Trophoblast cell (in vitro differentiated cells and primary cell): ENCODE data around the gene ZNF84. TPM values are rescaled to one million over a fixed set of nuclear protein-coding genes. Genes with fewer than 3 reads are reported as not detected.
A peak's percentile ranks its signal among the peaks of the same experiment; 100 is the strongest.

Source experiments
- DNase-seq, 2 donors: peaks; one replicate each; pipeline ENCODE4 v3.0.0-alpha.2; 2016
- H2AFZ ChIP-seq: 2 replicates; pipeline ENCODE4 v1.6.1; 2013; ENCODE audit warnings: low read length, moderate library complexity, mild to moderate bottlenecking; ENCODE audit not compliant: insufficient read depth, poor library complexity
- H2AK5ac ChIP-seq: 2 replicates; pipeline ENCODE4 v1.6.1; 2013; ENCODE audit warnings: mild to moderate bottlenecking, low read length
- H2BK120ac ChIP-seq: 2 replicates; pipeline ENCODE4 v1.6.1; 2013; ENCODE audit warnings: low read length, mild to moderate bottlenecking, moderate library complexity; ENCODE audit not compliant: insufficient read depth, poor library complexity
- H2BK12ac ChIP-seq: 2 replicates; pipeline ENCODE4 v1.6.1; 2013; ENCODE audit warnings: mild to moderate bottlenecking, low read length, moderate library complexity
- H2BK5ac ChIP-seq: 2 replicates; pipeline ENCODE4 v1.6.1; 2013; ENCODE audit warnings: low read length, low read depth, moderate library complexity, mild to moderate bottlenecking; ENCODE audit not compliant: poor library complexity
- H3K14ac ChIP-seq: 2 replicates; pipeline ENCODE4 v1.6.1; 2013; ENCODE audit warnings: mild to moderate bottlenecking, low read length
- H3K18ac ChIP-seq: 2 replicates; pipeline ENCODE4 v1.6.1; 2013; ENCODE audit warnings: mild to moderate bottlenecking, low read length
- H3K23ac ChIP-seq: 2 replicates; pipeline ENCODE4 v1.6.1; 2013; ENCODE audit warnings: low read length
- H3K27ac ChIP-seq: 2 replicates; pipeline ENCODE4 v1.5.1; 2013; ENCODE audit warnings: low read depth, mild to moderate bottlenecking, inconsistent platforms, low read length, moderate library complexity
- H3K27me3 ChIP-seq: 2 replicates; pipeline ENCODE4 v1.6.1; 2013; ENCODE audit warnings: inconsistent platforms, mild to moderate bottlenecking, low read length, moderate library complexity; ENCODE audit not compliant: insufficient read depth
- H3K36me3 ChIP-seq, 2 experiments: 1 replicate in 1 of 2; 2 replicates in 1 of 2; pipeline ENCODE4 v1.6.1; 2013; ENCODE audit warnings: low read length in 2 of 2, mild to moderate bottlenecking in 2 of 2, moderate library complexity in 1 of 2; ENCODE audit not compliant: insufficient read depth in 2 of 2, control insufficient read depth in 1 of 2
- H3K4ac ChIP-seq: 2 replicates; pipeline ENCODE4 v1.6.1; 2013; ENCODE audit warnings: low read depth, mild to moderate bottlenecking, low read length, moderate library complexity
- H3K4me1 ChIP-seq, 2 experiments: 1 replicate in 1 of 2; 2 replicates in 1 of 2; pipeline ENCODE4 v1.6.1; 2013; ENCODE audit warnings: low read length in 2 of 2, mild to moderate bottlenecking in 2 of 2, moderate library complexity in 1 of 2; ENCODE audit not compliant: insufficient read depth in 2 of 2, control insufficient read depth in 1 of 2
- H3K4me2 ChIP-seq: 2 replicates; pipeline ENCODE4 v1.6.1; 2013; ENCODE audit warnings: inconsistent platforms, mild to moderate bottlenecking, low read length, moderate library complexity
- H3K4me3 ChIP-seq: 2 replicates; pipeline ENCODE4 v1.5.1; 2013; ENCODE audit warnings: mild to moderate bottlenecking, low read depth, low read length, inconsistent platforms
- H3K79me1 ChIP-seq: one replicate; pipeline ENCODE4 v1.6.1; 2013; ENCODE audit warnings: low read length
- H3K79me2 ChIP-seq: 2 replicates; pipeline ENCODE4 v1.6.1; 2013; ENCODE audit warnings: low read length, mild to moderate bottlenecking; ENCODE audit not compliant: control insufficient read depth, insufficient read depth, poor library complexity
- H3K9ac ChIP-seq: 2 replicates; pipeline ENCODE4 v1.6.1; 2013; ENCODE audit warnings: mild to moderate bottlenecking, low read length
- H3K9me3 ChIP-seq: 2 replicates; pipeline ENCODE4 v1.6.1; 2013; ENCODE audit warnings: low read depth, mild to moderate bottlenecking, control low read depth, inconsistent platforms, low read length; ENCODE audit not compliant: insufficient read depth
- H4K12ac ChIP-seq: 2 replicates; pipeline ENCODE4 v1.6.1; 2013; ENCODE audit warnings: low read depth, mild to moderate bottlenecking, low read length, moderate library complexity
- H4K8ac ChIP-seq: 2 replicates; pipeline ENCODE4 v1.6.1; 2013; ENCODE audit warnings: low read depth, mild to moderate bottlenecking, low read length, moderate library complexity
- H4K91ac ChIP-seq: one replicate; pipeline ENCODE4 v1.6.1; 2013; ENCODE audit warnings: low read depth, mild to moderate bottlenecking, low read length, moderate library complexity
- WGBS: extraction: QIAGEN DNeasy Blood & Tissue Kit; methylation state at CpG from one replicate; pipeline ENCODE4 v1.1.7; 2013; ENCODE audit warnings: missing lambda C conversion rate; ENCODE audit not compliant: insufficient read length, insufficient coverage; ENCODE audit errors: extremely low coverage; 5-methylcytosine and 5-hydroxymethylcytosine counted together
- polyA plus RNA-seq: library from polyadenylated mRNA; stranded (reverse); fragments of 200-250 nt; gene quantifications from 2 replicates; pipeline ENCODE4 v1.2.3, GENCODE V29; 2013

Gene ZNF84
- polyA plus RNA-seq = 15.5 and 16.0 TPM in 2 replicates

DNA sequence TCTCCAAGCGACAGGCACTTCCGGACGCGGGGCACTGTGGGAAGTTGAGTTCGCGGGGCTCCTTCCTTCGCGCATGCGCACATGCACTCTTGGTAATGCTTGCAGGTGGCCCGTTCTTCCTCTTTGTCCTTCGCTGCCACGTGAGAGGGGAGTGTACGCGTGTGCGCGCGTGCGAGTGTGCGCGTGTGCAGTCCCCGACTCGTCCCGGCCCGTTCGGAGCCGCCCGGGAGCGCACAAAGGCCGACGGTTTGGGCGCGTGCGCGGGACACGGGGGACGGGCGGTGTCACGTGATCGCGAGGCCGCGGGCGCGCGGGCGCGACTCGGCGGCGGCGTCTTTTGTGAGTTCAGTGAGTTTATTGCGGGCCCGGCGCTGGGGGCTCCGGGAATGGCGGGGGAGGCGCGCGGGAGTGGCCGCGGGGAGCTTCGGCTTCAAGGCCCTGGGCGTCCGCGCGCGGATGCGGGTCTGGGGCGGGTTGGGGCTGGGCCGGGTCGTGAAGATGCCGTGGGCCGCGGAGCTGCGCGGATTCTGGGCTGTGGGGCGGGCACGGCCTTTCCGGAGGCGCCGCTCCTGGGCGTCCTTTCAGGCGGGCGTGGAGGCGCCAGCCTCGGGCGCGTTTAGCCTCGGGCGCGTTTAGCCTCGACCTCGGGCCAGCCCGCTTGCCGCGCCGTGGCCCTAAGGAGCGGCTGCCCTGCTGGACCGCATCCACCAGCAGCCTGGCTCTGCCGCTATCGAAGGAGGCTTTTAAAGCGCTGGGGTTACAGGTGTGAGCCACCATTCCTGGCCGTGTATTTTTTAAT lies at the start of gene ZNF84:
TSS of gene ZNF84 (plus strand) at position 303 of the 799 bp plus-strand sequence. CDS start 3,959 bp downstream, outside the sequence.
- Histone ChIP-seq H2BK5ac (peak within 1 kb of the TSS; percentile 23), H3K18ac (peak within 1 kb of the TSS; percentile 50), H2AFZ (peak within 1 kb of the TSS; percentile 78), H3K79me1 (peaks cover 6% of the 10 kb centered on the region), H2AK5ac (no peak within 1 kb of the TSS), H3K36me3 (peaks cover 8 to 9% of the 10 kb centered on the region in 2 experiments), H3K4me1 (no peaks in the 10 kb centered on the region), H4K8ac (peak within 1 kb of the TSS; percentile 88), H3K4me2 (peak within 1 kb of the TSS; percentile 77), H3K79me2 (peaks cover 6% of the 10 kb centered on the region), H3K9me3 (peaks cover 10% of the 10 kb centered on the region), H3K4ac (peak within 1 kb of the TSS; percentile 95), H3K9ac (peak within 1 kb of the TSS; percentile 81), H3K4me3 (peak within 1 kb of the TSS; percentile 86), H3K27ac (peak within 1 kb of the TSS; percentile 96), H3K14ac (peak within 1 kb of the TSS; percentile 43), H4K12ac (peak within 1 kb of the TSS; percentile 91), H4K91ac (peak within 1 kb of the TSS; percentile 79), H3K27me3 (no peaks in the 10 kb centered on the region), H2BK12ac (no peak within 1 kb of the TSS), H3K23ac (no peak within 1 kb of the TSS), H2BK120ac (no peak within 1 kb of the TSS)
- peak; percentile 98 to 100 for DNase-seq
- no CpG with 5 or more reads among the region's 103 CpGs for WGBS

DNA sequence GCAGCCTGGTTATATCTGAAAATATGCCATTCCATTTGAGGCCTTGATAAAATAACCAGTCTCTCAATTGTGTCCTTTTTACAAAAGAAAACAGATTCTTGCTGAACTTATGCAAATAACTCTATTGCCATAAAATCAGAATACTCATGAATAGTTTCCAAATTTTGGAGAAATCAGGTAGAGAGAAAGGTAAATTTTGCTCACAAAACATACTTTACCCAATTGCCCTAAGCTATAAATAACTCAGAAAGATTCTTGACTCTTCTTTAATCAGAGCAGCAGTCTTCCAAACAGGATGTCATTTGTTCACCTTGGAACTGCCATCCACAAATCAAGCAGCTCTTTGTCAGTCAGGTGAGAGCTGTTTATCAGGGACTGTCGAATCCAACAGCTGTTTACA lies 38.6 kb upstream of the ZNF84 start:
- no peak overlapping the region for H3K4me2 ChIP-seq
- no peak overlapping the region for H2AK5ac ChIP-seq
- H3K4ac ChIP-seq = no peak overlapping the region
- no peak overlapping the region for H2BK5ac ChIP-seq
- H3K14ac ChIP-seq = no peak overlapping the region
- no peak overlapping the region for H3K18ac ChIP-seq
- no peak overlapping the region for H3K9ac ChIP-seq
- H3K23ac ChIP-seq = no peak overlapping the region
- no peak overlapping the region for H4K12ac ChIP-seq
- H4K91ac ChIP-seq = no peak overlapping the region
- no peaks in the 10 kb centered on the region for H3K27me3 ChIP-seq
- WGBS = no CpG with 5 or more reads among the region's 1 CpG
- H3K79me2 ChIP-seq = no peaks in the 10 kb centered on the region
- DNase-seq = no peak
- peaks cover 7 to 8% of the 10 kb centered on the region in 2 experiments for H3K36me3 ChIP-seq
- H2AFZ ChIP-seq = no peak overlapping the region
- H3K4me1 ChIP-seq = no peaks in the 10 kb centered on the region
- no peaks in the 10 kb centered on the region for H3K79me1 ChIP-seq
- peaks cover 30% of the 10 kb centered on the region for H3K9me3 ChIP-seq
- H3K4me3 ChIP-seq = no peak overlapping the region
- no peak overlapping the region for H3K27ac ChIP-seq
- no peak overlapping the region for H2BK12ac ChIP-seq
- H2BK120ac ChIP-seq = no peak overlapping the region
- no peak overlapping the region for H4K8ac ChIP-seq

GRCh38 chr12:133010657-133011297 lies 26.5 kb upstream of the ZNF84 start:
- H4K8ac ChIP-seq = no peak overlapping the region
- H3K79me1 ChIP-seq = no peaks in the 10 kb centered on the region
- H3K18ac ChIP-seq = no peak overlapping the region
- no peak overlapping the region for H2BK5ac ChIP-seq
- H3K36me3 ChIP-seq = peaks cover 19 to 34% of the 10 kb centered on the region in 2 experiments
- H2BK120ac ChIP-seq = no peak overlapping the region
- H4K12ac ChIP-seq = no peak overlapping the region
- peaks cover 21% of the 10 kb centered on the region for H3K9me3 ChIP-seq
- no peak overlapping the region for H3K14ac ChIP-seq
- H3K4me1 ChIP-seq = no peaks in the 10 kb centered on the region
- no peak overlapping the region for H3K9ac ChIP-seq
- DNase-seq = no peak
- no peak overlapping the region for H2BK12ac ChIP-seq
- no peaks in the 10 kb centered on the region for H3K79me2 ChIP-seq
- H3K4me3 ChIP-seq = no peak overlapping the region
- H2AK5ac ChIP-seq = no peak overlapping the region
- H3K27ac ChIP-seq = no peak overlapping the region
- H2AFZ ChIP-seq = no peak overlapping the region
- no peaks in the 10 kb centered on the region for H3K27me3 ChIP-seq
- no peak overlapping the region for H3K4ac ChIP-seq
- no peak overlapping the region for H4K91ac ChIP-seq
- no CpG with 5 or more reads among the region's 6 CpGs for WGBS
- no peak overlapping the region for H3K4me2 ChIP-seq
- no peak overlapping the region for H3K23ac ChIP-seq

DNA sequence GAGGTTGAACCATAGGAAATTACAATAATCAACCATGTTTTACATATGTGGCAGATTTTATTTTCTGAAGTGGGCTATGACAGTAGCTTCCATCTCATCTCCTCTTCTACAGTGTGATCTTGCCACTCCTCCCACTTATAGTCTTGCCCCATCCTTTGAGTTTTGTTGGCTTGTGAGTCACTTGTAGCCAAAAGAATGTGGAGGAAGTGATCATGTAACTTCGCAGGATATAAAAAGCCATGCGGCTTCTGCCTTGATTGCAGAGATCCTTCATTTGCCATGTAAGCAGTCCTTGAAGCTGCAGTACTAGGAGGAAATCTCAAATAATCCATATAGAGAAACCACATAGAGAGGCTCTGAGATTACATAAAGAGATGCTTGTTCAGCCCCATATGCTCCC lies 13.7 kb upstream of the ZNF84 start:
- Histone ChIP-seq H3K18ac (no peak overlapping the region), H3K14ac (no peak overlapping the region), H3K4ac (no peak overlapping the region), H3K79me1 (no peaks in the 10 kb centered on the region), H4K12ac (no peak overlapping the region), H2BK5ac (no peak overlapping the region), H4K8ac (no peak overlapping the region), H3K9me3 (peaks cover 11% of the 10 kb centered on the region), H3K27me3 (no peaks in the 10 kb centered on the region), H3K9ac (no peak overlapping the region), H3K23ac (no peak overlapping the region), H2AK5ac (no peak overlapping the region), H3K36me3 (no peaks in the 10 kb centered on the region), H2BK120ac (no peak overlapping the region), H3K27ac (no peak overlapping the region), H2BK12ac (no peak overlapping the region), H3K4me3 (no peak overlapping the region), H2AFZ (no peak overlapping the region), H3K79me2 (no peaks in the 10 kb centered on the region), H3K4me1 (no peaks in the 10 kb centered on the region), H3K4me2 (no peak overlapping the region), H4K91ac (no peak overlapping the region)
- no CpG with 5 or more reads among the region's 2 CpGs for WGBS
- no peak for DNase-seq
